ENCODE data around the gene COX4I1. TPM values are rescaled to one million over a fixed set of nuclear protein-coding genes. Genes with fewer than 3 reads are reported as not detected.

The COX4I1 gene
- total RNA-seq, 4 donors from 2014 or later = 434 to 580 (median 493) TPM

DNA sequence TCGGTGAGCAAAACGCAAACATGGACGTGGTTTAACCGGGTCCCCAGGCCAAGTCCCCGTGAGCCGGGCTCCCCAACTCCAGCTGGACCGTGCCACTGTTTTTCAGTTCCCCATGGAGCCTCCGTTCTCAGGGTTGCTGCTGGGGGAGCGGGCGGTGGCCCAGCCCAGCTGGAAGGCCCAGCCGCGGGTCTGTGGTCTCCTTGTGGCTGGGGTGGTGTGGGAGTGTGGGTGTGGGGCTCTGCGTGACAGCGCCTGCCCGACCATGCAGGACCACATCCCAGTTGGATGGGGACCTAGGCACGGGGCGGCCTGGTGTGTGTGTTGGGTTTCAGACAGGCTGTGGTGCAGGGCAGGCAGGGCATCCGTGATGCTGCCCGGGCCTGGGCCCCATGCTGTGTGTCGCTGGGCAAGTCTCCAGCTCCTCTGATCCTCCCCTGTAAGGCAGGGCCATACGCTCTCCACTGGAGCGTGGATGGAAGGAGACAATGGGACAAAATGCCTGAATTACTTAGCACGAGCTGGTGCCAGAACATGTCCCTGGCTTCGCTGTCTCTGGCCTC lies 40.3 kb downstream of the COX4I1 start:
- TF ChIP-seq CTCF (IDR thresholded peaks at IDR 0.05; ENCODE audit: low read depth) = no peak

- no peak for TF ChIP-seq CTCF (IDR thresholded peaks at IDR 0.05; ENCODE audit: low read depth)
These were observed 40.9 kb downstream of the COX4I1 start for GRCh38 chr16:85840395-85840794.

DNA sequence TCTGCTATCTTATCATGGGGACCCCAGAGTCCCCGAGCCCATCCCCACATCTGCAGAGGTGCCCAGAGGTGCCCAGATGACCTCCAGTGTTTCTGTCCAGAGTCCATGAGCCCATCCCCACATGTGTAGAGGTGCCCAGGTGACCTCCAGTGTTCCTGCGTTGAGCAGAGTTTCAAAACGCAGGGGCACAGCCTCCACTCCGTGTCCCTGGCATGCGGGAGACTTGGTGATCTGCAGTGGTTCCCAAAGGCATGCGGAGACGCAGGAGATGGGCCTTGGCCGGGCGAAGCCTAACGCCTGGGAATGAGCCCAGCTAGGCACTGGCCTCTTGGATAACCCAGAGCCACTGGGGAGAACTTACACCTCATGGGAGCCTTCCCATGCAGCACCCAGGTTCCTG lies 41.3 kb downstream of the COX4I1 start:
- no peak for TF ChIP-seq CTCF (IDR thresholded peaks at IDR 0.05; ENCODE audit: low read depth)

GRCh38 chr16:85842435-85842834 lies 42.9 kb downstream of the COX4I1 start:
- TF ChIP-seq CTCF (IDR thresholded peaks at IDR 0.05; ENCODE audit: low read depth) = no peak

DNA sequence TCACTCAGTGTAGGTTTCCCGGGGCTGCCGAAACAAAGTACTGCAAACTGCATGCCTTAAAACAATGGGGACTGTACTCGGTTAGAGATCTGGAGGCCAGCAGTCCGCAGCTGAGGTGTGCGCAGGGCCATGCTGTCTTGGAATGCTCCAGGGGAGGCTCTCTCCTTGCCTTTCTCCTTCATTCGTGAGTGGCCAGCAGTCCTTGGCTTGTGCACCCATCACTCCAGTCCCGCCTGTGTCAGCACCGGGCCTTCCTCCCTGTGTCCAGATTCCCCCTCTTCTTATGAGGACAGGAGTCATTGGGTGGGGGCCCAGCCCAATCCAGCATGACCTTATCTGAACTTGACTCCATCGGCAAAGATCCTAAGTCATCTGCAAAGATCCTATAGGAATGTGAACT lies 43.4 kb downstream of the COX4I1 start:
- TF ChIP-seq CTCF (IDR thresholded peaks at IDR 0.05; ENCODE audit: low read depth) = no peak

- no peak for TF ChIP-seq CTCF (IDR thresholded peaks at IDR 0.05; ENCODE audit: low read depth)
These were observed 44.1 kb downstream of the COX4I1 start for GRCh38 chr16:85843471-85844168.

DNA sequence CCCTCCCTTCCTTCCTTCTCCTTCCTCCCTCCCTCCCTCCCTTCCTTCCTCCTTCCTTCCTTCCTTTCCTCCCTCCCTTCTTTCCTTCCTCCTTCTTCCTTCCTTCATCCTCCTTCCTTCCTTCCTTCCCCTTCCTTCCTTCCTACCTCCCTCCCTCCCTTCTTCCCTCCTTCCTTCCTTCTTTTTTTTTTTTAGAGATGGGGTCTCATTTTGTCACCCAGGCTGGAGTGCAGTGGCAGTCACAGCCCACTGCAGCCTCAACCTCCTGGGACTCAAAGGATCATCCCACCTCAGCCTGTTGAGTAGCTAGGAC lies 44.6 kb downstream of the COX4I1 start:
- TF ChIP-seq CTCF (IDR thresholded peaks at IDR 0.05; ENCODE audit: low read depth) = no peak
